Measurements from ENCODE around the gene UBAC2.
A peak's percentile ranks its signal among the peaks of the same experiment; 100 is the strongest.

UBAC2 gene

DNA sequence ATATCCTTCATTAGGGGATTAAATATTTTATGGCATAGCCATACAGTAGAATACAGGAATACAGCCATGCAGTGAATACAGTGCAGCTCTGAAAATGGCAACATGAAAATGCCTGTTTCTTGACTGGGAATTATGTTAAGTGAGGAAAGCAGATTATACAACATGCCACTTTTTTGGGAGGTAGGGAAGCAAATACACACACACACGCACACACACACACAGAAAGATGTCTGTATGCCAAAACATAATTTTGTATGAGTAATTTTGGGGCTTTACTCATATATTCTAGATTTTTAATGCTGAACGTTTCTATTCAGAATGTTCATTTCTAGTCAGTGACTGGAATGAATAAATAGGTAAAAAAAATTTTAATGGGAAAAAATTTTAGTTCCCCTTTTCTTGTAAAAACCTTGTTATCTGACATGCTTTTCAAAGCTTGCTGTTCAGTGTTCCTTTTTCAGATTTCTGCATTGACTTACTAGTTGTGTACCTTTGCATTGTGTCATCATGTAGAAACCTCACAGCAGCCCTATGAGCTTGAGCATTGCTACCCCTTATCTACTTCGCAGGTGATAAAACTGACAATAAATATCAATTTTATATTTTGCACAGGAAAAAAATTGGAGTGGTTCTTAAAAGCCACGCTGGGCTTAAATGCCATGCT, 98.7 kb downstream of the UBAC2 start:
- DNase-seq, result no peak

DNA sequence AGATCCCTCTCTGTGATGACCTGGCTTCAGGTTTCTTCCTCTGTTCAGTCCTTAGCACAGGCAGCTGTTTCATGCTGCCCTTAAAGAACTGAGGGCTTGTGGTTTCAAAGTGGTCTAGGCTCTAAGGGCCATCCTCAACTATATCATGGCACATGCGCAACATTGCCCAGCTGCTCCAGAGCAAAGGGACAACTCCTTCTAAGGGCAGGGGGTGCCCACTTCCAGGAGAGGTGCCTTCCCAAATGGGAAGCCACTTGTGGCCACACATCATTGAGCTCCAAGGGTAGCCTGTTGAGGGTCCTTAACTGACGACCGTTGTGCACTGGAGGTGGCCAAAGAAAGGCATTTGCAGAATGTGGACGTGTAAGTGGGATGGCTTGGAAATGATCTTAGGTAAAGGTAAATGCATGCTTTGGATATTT, 99.3 kb downstream of the UBAC2 start:
- no peak for DNase-seq

DNA sequence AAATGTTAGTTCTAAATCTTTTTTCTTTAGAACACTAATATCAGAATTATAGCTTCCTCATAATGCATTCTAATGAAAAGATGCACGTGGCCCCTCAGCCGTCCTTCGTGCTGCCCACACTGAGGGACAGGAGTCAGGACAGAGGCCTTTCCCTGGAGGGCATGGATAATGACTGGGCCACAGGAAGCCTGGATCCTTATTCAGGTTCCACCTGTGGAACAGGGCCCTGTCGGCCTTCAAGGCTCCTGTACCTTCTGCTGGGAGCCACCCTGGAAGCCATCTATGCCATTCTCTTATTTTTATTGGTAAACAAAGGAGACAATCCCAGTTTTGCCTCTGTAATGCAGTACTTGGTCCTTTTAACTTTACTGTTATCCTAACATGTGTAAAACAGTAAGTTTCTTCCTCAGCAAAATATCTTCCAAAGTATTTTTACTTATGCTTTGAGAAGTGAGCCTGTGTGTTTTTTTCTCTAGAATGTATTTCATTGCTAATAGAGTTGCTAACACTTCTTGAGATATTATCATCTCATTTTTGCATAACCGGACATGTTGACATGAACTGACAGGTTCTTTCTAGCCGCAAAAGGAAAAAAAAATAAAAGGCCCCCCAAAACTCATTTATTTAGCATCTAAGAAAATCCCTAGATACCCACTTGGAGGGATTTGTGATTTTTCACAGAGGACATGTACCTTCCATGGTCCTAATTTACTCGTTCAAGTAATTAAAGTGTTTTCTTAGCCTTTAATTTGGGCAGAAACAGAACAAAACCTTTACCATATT, 100.6 kb downstream of the UBAC2 start:
- DNase-seq, result no peak

DNA sequence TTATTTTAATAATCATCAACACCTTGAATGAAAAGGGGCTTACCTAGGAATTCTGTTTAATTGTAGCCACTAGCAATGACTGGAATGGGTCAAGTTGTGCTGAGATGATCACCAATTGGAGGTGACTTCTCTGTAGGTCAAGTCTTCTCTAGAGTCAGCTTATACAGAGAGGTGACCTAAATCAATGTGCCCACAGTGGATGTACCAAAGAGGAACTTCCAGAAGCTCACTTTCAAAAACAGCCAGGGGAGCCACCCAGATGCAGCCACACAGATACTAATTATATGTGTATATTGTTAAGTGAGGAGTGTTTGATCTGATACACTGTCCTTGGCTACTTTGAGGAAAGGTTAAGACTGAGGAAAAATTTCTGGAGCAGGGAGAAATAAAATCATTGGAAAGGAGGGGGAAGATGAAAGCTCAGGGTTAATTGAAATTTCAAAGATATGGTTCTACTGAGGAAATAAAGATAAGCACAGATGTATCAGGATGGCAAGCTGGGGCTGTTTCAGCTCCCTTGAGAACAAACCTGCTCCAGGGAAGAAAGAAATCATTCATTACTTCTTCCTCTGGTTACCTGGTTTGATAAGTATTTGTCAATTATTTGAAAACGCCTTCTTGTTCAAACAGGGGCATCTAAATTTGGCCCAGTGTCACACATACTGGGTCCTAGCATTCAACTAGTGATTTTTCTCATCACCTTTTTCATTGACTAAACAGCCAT, 101.4 kb downstream of the UBAC2 start:
- DNase-seq, result no peak

DNA sequence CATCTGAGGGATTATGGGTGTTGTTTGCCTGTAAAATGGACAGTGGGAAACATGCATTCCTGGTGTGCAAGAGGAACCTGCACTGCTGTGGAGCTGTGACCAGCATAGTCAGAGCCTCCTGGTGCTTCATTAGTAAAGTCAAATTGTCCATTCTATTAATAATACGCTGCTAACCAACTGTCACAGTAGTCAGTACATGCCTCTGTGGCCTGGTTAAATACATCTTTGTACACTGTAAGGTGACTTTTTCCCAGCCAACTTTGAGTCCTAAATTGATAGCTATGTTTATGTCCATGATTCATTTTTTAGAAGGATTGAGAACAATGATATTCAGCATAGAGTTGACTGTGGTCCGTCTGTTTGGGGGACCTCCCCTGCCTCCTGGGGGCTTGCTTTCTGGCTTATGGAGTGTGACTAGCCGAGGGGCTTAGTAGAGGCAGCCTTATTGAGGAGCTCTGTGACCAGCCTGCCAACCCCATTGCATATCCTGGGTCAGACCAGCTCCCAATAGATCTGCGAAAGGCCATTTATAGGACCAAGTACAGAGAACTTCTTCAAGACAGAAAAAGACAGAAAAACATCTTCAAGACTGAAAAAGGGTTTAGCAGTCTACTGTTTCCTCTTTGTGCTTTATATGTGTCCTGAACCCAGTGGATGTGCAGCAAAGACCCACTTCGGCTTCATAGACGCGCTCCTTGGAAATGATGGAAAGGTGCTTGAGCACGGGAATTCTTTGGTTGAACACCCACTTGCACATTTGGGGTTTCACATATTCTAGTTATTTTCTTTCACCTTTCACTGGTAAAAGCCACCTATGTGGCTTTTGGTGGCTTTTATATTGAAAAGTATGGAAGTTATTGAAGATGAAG, 102.2 kb downstream of the UBAC2 start:
- no peak for DNase-seq

DNA sequence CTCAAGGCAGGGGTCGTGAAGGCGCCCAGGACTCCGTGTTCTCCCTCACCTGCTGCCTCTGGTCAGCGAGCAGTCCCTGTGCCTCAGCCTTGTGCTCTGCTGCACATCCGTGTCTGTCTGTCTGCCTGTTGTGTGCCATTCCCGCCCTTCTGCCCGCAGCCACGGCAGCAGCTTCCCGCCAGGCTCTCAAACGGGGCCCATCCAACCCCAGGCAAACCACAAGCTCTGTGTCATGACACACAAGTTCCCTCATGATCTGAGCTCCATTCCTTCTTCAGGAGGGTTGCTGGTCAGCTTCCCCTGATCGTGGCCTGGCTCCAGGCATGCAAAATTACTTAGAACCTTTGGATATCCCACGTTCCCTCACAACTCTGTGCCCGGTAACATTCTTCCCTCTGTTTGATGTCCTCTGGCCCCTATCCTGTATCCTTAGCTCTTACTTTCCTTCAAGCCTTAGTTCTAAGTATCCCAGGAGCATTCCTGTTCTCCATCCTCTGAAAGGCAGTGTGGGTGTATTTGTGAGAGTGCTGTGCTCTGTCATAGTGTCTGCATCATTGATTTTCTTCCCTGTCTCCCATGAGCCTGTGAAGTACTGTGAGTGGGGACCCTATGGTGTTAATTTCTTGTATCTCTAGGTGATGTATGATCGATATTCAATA, 103.3 kb downstream of the UBAC2 start:
- DNase-seq, result no peak

DNA sequence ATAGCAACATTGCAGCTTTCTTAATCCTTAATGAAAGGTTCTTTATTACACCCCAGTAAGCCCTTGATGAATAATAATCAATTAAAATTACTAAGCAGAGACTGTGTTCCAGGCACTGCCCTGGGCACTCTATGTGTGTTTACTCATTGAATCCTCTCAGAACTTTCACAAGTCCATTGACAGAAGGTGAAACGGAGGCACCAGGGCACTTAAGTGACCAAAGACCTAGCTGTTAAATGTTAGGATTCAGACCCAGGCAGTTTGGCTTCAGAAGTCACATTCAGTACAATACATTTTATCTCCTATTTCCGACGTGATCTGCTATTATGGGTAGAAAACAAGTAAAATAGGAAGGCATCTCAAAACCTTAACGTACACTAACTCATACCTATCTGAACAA, 103.9 kb downstream of the UBAC2 start:
- no peak for DNase-seq

DNA sequence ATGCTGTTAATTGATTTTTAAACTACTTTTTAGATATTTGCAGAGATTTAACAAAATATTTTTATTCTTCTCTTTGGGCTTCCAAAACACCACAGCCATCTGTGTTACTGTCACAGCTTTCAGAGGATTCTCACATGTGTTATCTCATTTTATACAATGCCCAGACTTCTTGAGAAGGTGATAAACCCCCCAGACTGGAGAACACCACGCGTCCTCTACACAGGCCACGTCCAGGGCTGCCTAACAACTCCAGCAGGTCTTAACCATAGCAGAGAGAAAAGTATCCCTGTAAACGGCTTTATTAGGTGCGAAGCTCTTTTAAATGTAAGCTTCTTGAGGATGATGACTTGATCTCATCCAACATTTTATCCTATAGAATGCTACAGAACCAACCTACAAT, 104.5 kb downstream of the UBAC2 start:
- no peak for DNase-seq

DNA sequence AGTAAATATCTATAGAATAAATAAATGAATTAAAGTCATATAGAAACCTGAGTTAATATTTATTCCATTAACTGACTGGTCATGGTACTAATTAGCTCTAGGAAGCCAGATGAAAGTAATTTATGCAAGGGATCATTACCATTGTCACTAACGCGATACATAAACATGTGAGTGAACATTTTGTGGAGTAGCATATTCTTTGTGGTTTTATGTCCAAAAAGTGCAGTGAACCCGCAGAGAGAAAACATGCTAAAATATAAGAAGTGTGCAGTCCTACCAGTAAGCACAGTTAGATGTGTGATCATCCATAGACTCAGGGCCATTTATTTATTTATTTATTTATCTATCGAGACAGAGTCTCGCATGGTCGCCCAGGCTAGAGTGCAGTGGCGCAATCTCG, 104.9 kb downstream of the UBAC2 start:
- DNase-seq, result no peak

DNA sequence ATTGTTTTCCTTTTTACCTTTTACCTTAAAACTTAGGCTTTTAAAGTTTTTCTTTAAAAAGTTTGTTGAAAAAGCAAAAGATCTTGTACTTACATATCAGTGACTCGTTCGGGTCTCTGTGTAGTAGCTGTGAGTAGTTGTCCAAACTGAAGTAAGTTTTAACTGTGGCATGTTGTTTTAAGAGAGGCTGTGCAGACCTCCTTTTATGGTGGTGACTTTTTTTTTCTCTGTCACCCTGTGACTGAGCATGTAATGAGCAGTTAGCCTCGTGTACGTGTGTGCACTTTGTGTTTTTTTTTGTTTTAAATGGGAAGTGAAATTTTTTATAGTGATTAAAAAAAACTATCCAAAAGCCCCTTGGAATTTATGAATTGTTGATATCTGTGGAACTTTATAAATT, 106.6 kb downstream of the UBAC2 start, which contains the start of gene GPR183:
Gene GPR183 (minus strand): TSS at position 153 of the 400 bp plus-strand sequence. CDS start 11,254 bp downstream, outside the sequence.
- DNase-seq, result no peak

DNA sequence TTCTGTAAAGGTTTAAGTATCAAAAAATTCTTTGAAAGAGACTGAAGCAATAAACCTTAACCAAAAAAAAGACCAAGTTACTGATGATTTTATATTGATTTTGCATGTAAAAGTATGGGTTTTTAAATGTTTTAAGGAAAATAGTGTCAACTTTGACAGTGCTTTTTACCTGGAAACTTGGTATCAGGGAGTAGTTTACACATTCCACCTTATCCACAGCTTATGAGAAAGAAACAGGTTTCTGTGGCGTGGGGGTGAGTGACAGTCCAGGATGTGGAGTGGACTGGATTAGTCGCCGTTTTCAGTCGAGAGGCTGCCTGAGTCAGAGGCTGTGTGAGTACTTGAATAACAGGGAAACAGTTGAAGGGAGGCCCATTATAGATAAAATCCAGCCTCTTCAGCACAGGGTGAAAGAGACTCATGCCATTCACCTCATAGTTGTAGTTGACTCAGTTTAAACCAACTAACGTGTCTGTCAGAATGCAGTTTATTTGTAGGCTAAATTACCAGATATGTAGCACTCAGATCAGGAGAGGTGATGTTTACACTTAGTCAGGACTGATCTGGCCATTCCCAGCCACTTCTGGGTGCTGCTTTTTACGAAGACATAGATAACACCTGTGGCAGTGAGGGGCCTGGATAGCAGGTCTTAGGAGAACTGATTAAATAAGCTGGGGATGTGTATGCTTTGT, 107.1 kb downstream of the UBAC2 start:
- peak; percentile 11 to 42 (median 18) for DNase-seq

DNA sequence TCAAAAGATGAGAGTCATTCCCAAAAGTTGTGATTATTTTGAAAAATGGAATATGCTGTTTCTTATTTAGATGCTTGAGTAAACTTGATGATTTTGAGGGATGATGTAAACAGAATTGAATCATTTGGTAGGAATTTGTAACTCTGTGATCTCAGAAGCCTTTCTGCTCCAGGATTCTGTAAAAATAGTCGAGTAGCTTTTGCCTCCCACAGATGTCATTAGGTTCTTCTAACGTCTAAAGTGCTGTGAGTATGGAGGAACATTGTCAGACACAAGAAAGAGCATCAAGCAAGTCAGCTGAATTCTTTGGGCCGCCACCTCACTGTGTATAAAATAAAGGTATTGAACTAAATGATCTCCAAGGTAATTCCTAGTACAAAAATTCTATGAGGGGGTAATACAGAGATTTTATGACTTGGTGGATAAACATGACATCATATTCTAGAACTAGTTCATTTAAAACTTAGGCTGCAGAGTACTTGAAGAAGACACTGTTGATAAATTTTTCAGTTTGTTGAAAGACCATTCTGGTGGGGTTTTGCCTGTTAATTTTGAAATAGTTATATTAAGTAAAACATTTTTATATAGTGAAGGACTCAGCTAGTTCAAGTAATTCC, 107.9 kb downstream of the UBAC2 start:
- no peak for DNase-seq

DNA sequence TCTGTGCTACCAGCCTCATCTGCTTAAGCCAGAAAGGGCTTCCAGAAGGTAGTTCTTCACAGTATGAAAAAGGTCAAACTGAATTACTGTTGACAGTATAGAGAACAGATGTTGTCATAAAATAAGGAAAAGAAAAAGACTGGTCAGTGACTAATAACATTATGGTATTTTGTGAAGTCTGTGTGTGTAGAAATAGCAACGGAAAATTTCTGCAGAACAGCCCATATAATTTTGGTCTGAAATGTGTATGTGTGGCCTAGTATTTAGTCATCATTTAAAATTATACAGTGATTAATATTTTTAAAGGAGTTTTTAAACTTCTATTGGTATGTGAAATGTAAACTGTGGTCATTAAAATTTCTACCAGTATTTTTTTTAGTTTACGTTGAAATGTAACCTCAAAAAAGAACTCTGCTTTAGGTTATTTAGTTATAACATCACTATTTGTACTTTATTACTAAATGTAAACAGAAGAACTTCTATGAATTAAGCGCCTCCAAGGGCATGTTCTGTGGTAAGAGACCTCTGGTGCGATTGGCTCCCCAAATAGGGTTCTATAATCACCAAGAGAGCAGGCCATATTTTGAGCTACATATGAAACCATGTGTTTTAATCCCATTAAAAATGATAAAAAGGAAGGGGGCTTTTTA, 109.9 kb downstream of the UBAC2 start:
- no peak for DNase-seq

DNA sequence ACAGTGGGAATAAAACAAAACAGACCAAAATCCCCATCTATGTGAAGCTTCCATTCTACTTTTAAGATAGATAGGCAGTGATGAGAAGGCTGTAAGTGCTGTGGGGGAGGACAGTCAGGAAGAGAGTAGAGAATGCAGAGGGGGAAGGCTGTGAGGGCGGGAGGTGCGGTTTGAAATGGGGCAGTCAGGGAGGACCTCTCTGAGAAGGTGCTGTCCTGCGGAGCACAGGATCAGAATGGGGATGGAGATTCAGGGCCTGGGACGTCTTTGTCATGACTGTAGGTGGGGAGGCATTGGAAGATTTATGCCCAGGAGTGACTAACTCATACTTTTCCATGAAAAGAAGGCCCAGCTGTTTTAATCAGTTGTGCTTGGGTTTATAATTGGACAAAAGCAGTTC, 110.5 kb downstream of the UBAC2 start:
- DNase-seq, result no peak

DNA sequence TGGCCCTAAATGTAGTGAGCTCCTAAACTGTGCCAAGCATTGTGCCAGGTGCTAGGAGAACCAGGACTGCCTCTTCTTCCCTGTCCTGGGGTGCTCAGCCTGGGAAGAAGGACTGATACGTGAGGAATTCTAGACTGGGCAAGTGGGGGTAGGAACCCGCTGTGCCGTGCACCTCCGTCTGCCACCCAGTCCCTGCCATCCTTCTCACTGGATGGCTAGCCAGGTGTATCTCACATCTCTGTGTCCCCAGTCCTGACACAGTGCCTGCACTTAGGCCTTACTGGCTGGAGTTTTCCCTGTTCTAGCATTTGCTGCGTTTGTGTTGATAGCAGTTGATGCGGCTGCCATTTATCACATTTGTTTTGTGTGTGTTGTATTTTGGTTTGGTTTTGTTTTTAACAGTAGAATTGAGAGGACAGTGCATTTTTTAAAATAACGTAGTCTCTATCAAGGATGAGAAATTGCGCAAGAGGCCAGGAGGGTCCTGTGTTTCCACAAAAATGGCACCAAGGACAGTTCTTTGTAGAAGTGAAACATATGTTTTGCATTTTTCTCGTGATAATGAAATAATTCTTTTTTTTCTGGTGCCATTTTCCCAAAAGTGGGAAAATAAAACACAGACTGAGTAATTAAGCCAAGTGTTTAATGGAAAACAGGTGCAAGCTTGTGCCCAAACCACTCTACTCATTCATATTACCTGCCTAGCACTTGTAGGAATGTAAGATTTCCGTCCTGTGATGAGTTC, 111.3 kb downstream of the UBAC2 start:
- DNase-seq, result no peak

DNA sequence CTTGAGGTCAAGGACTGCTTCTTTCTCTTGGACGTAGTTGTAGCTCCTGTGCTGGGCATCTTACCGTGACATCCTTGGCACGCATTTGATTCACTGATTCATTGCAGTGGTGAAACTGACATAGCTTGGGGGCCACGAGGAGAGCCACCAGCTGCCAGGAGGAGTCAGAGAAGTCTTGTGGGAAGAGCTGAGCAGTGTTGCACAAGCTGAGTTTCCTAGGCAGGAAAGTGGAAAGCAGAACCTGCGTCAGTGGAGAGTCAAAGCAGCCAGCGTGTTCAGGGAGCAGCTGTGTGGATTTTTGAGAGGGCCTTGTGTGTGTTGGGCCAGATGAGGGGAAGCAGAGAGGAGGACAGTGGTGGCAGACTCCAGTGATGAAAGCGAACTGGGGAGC, 111.8 kb downstream of the UBAC2 start:
- DNase-seq, result no peak

DNA sequence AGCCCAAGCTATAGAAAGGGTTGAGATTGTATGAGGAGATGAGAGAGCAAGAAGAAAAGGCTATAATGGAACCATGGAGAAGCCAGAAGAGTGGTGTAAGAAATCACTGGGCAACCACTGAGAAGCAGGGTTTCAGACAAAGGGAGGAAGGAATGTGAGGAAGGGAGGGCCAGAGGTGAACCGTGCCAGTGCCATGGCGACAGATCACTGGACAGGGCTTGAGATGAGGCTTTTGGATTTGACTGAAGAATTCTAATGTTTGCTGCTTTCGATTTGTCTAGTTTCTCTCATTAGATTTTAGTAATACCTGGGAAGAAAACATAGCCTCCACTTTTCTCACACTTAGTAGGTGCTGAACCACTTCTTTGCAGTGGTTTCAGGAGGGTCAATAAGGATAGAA, 112.8 kb downstream of the UBAC2 start:
- no peak for DNase-seq

DNA sequence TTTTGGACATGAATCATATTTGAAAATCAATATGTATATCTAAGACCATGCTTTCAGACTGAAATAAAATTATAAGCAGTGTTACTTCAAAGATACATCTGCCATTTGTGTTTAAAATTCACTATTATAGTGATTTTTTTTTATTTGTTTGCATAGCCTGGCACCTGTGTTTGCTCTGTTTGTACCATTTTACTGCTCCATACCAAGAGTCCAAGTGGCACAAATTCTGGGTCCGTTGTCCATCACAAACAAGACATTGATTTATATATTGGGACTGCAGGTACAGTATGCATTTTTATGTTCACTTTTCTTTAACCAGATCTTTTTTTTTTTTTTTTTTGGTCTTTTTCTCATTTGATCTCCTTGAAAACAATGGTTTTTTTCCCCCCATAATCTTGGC, 113.3 kb downstream of the UBAC2 start:
- DNase-seq, result no peak

DNA sequence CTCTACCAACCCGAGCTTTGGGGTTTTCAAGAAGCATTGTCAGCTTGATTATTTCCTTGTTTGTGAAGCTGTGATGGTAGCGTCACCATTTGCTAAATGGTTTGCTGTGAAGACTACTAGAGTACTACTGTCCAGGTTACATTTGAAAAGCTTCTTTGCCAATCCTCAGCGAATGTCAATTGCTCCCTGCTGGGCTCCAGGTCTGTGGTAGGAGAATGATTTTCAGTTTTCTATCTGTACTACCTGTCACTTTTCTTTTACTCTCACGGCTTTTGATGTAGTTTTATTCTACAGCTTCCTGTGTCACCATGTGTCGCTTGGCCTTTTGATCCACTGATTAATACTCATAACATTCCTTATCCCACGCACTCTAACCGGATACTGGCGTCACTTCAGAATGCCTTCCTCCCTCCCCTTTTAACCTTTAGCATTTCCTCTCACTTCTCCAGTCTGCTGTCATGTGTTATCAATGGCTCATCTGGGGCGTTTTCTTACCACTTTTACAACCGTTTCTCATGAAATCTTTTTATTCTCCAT, 114.1 kb downstream of the UBAC2 start:
- DNase-seq, result peak in 2 of 4 experiments; percentile 11 to 20

DNA sequence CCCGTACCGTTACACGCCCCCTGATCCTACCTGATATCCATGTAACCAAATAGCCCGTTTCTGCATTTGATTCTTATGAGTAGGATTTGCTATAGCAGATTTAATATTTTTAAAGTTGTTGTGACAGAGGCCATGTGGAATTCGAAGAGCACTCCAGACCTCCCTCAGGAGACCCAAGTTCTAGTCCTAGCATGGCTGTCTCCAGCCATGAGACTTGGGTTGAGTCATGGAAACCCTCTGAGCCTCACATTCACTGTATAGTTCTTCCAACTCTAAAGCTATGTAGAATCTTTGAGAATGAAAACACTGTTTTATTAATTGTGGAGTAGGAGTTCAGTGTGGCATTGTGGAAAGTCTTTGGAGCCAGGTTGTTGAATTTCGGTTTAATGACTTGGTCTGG, 114.5 kb downstream of the UBAC2 start:
- DNase-seq, result no peak
